HT-29 (cell line): ENCODE data around the gene PRPSAP2. TPM values are rescaled to one million over a fixed set of nuclear protein-coding genes. Genes with fewer than 3 reads are reported as not detected.
"Not testable (repeated sequence)": the region's sequence is repeated elsewhere in the genome, so short reads cannot be mapped to it uniquely, and the experiment has no call there.

Experiments used
- DNase-seq: peaks from one replicate; pipeline ENCODE4 v3.0.0-alpha.2; 2015; ENCODE audit warnings: low spot score
- total RNA-seq: library from RNA; depleted of rRNA; stranded (reverse); fragments of >200 nt; shearing (Covaris generic); gene quantifications from 2 replicates; pipeline ENCODE4 v1.2.3, GENCODE V29; 2014

The PRPSAP2 gene
- total RNA-seq, 1 experiment from 2014 or later, result 28.4 TPM

GRCh38 chr17:18889658-18890057, 31.7 kb downstream of the PRPSAP2 start:
- DNase-seq, result no peak

DNA sequence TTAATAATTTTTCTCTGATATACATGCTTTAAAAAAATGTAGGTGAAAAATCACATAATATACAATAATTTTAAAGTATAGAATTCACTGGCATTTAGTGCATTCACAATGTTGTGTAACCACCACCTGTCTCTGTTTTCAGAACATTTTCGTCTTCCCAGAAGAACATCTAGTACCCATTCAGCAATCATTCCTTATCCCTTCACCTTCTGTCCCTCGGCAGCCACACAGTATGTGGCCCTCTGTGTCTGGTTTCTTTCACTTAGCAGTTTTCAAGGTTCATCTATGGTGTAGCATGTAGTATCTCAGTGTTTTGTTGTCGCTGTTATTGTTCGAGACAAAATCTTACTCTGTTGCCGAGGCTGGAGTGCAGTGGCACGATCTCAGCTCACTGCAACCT, 33.6 kb downstream of the PRPSAP2 start:
- no peak for DNase-seq

- no peak for DNase-seq
These were observed 38.2 kb downstream of the PRPSAP2 start for GRCh38 chr17:18896146-18896545.

GRCh38 chr17:18896947-18897346, 39.0 kb downstream of the PRPSAP2 start:
- no peak for DNase-seq

DNA sequence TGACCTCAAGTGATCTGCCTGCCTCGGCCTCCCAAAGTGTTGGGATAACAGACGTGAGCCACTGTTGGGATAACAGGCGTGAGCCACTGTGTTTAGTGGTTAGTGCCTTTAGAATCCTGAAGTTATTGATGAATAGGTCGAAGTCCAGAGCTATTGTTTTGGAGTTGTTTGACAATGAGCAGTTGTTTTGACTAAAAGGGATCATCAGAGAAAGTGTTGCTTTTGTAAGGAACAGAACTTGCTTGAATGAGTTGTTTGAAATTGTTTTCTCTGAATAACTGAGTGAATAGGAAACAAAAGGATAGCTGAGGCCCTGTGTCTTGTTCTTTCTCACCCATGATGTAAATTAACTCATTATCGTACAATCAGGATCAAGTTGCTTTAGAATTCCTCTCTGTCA, 46.6 kb downstream of the PRPSAP2 start:
- no peak for DNase-seq

DNA sequence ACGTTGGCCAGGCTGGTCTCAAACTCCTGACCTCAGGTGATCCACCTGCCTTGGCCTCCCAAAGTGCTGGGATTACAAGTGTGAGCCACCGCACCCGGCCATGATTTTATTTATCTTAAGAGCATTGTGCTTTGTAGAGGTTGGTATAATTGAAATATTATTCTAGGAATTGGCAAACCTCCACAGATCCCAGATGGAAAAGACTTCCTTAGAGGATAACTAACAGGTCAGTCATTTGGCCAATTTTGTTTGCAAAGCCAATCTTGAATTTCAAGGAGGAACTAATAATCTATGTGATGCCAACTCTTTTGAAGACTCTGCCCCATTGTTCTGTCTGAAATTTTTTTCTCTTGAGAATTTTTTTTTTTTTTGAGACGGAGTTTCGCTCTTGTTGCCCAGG, 47.3 kb downstream of the PRPSAP2 start:
- no peak for DNase-seq

- no peak for DNase-seq
These were observed 52.4 kb downstream of the PRPSAP2 start for GRCh38 chr17:18910326-18910725.

DNA sequence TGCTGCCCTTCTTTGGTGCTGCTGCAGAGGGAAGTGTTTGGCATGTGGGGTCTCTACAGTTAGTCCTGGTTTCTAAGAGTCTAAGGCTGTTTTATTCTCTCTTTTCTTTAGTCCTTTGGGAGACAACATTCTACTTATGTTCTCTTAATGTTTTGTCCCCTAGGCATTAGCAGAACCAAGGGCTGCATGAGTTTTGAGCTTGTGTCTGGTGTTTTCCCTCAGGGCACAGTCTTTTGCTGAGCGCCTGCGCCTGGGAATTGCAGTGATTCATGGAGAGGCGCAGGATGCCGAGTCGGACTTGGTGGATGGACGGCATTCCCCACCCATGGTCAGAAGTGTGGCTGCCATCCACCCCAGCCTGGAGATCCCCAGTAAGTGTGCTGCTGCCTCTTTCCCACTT, 53.0 kb downstream of the PRPSAP2 start:
- no peak for DNase-seq

DNA sequence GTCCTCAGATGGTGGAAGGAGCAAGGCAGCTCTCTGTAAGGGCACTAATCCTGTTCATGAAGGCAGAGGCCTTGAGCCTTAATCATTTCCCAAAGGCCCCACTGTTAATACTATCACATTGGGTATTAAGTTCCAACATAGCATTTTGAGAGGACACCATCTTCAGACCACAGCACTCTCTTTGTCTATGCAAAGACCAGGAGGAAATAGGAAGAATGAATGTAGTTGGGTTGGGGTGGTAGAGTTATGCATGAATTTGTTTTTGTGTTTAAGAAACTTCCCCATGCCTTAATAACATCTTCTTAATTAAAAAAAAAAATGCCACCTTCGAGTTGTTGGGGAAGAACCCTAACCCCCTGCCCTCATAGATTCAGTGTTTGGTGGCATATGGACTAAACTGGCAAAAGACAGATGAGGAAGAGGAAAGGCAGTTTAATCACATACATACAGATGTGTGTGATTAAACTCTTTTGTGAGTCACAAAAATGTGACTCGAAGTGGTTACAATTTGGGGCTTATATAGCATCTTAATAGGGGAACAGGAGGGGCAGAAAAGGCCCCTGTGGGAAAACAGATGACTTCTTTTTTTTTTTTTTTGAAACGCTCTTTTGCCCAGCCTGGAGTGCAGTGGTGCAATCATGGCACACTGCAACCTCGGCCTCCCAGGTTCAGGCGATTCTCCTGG, 59.0 kb downstream of the PRPSAP2 start:
- DNase-seq, result no peak

- no peak for DNase-seq
These were observed 59.6 kb downstream of the PRPSAP2 start for GRCh38 chr17:18917506-18918032.

DNA sequence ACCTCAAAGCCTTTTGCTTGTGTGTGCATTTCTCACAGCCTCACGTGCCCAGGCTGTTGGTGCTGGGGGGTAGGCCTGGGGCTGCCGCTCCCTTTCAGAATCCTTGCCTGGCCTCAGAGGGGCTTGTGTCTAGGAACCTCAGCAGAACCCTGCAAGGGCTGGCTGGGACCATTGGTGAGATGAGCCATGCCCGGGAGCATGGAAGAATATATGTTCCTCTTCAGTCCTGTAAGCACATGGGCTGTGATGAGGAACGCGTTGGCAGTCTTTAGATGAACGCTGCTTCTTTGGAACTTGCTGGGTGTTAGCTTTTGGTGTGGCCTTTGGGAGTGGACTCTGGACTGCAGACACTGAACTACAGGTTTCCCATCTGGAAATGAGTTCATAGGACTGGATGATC, 62.0 kb downstream of the PRPSAP2 start:
- no peak for DNase-seq

- no peak for DNase-seq
These were observed 63.0 kb downstream of the PRPSAP2 start for GRCh38 chr17:18920911-18921441.

GRCh38 chr17:18921485-18921884, 63.6 kb downstream of the PRPSAP2 start:
- DNase-seq, result no peak

GRCh38 chr17:18921912-18922451, 64.1 kb downstream of the PRPSAP2 start:
- no peak for DNase-seq

DNA sequence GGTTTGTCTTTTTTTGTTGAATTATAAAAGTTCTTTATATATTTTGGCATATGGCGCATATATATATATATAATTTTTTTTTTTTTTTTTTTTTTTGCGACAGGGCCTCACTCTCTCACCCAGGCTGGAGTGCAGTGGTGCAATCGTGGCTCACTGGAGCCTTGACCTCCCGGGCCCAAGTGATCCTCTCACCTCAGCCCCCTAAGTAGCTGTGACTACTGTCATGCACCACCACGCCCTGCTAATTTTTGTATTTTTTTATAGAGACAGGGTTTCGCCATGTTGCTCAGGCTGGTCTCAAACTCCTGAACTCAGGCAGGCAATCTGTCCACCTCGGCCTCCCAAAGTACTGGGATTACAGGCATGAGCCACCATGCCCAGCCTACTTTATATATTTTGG, 64.7 kb downstream of the PRPSAP2 start:
- DNase-seq, result not testable (repeated sequence)

DNA sequence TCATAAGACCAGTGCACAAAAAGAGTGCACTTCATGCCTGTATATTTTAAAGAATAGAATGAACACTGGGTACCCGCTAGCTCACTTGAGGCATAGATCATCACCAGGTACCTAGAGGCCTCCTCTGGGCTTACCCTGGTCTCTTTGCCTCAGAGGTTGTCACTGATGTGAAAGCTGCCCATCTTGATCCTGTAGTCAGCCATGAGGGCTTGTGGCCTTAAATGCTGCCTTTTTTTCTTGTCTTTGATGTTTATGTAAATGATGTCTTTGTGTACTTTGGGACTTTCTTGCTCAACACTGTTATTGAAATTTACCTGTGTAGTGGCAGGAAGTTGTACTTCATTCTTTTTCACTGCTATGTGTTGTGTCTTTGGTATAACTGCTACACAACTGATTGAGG, 67.3 kb downstream of the PRPSAP2 start:
- DNase-seq, result no peak

DNA sequence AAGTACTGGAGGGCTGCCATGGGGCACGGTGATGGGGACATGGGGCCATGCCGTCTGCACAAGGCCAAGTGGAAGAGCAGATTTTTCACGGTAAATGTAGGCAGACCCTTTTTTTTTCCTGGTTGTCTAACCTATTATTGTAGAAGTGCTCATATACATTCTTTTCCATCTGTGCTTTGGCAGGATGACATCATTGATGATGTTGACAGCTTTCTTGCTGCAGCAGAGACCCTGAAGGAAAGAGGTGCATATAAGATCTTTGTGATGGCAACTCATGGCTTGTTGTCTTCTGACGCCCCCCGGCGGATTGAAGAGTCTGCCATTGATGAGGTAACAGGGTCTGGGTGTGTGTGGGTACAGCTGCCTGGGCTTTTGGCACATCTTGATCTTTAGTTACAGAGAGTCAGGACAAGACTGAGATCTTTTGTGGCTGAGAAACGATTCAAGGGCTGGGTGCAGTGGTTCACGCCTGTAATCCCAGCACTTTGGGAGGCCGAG, 70.7 kb downstream of the PRPSAP2 start:
- DNase-seq, result no peak

GRCh38 chr17:18932360-18933055, 74.6 kb downstream of the PRPSAP2 start:
- no peak for DNase-seq

GRCh38 chr17:18933102-18934058, 75.4 kb downstream of the PRPSAP2 start:
- no peak for DNase-seq

DNA sequence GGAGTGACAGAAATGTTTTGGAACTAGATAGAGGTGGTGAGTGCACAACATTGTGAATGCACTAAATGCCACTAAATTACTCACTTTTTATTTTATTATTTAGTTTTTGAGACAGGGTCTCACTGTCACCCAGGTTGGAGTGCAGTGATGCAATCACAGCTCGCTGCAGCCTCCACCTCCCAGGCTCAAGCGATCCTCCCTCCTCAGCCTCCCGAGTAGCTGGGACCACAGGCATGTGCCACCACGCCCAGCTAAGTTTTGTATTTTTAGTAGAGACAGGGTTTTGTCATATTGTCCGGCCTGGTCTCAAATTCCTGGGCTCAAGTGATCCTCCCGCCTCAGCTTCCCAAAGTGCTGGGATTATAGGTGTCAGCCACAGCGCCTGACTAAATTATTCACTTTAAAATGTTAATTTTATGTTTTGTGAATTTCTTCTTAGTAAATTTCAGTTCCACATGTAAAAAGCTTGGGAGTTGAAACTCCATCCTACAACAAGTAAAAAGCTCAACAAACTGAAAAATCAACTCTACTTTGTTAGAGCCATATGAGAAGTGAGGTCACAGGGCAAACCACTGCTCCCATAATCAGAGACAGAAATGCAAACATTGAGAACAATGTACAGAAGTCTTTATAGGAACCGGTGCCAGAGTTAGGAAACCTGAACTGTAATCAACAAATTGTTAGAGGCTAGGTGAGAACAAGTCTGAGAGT, 80.2 kb downstream of the PRPSAP2 start:
- peak; percentile 10 for DNase-seq

GRCh38 chr17:18938692-18939023, 80.7 kb downstream of the PRPSAP2 start:
- DNase-seq, result no peak
